ENCODE data around the gene ARHGEF6.

Gene ARHGEF6

GRCh38 chrX:136710325-136710951, 70.3 kb downstream of the ARHGEF6 start:
- peak overlapping the region in 5 of 21 experiments; percentile 32 to 59 (median 51) for H3K27ac ChIP-seq

DNA sequence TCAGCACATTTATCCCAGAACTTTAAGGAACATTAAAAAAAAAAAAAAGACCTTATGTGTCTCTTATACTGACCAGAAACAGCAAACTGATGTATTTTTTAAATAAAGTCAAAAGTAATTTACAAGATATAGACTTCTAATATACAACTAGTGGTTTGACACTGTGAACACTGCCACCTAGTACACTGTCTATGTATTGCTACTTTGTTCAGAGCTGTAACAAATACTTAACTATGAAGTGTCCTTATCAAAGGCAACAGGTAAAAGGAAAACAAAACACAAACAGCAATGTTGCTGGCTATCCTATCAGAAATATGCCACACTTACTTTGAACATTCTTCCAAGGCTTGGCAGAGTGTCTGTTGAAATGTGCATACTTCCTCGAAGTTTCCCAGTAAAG, 72.4 kb downstream of the ARHGEF6 start:
- Histone ChIP-seq H3K27ac (no peak overlapping the region), H3K4me3 (no peak overlapping the region)

More at GRCh38 chrX:136710325-136710951, 70.3 kb downstream of the ARHGEF6 start:
- H3K4me3 ChIP-seq, result no peak overlapping the region

DNA sequence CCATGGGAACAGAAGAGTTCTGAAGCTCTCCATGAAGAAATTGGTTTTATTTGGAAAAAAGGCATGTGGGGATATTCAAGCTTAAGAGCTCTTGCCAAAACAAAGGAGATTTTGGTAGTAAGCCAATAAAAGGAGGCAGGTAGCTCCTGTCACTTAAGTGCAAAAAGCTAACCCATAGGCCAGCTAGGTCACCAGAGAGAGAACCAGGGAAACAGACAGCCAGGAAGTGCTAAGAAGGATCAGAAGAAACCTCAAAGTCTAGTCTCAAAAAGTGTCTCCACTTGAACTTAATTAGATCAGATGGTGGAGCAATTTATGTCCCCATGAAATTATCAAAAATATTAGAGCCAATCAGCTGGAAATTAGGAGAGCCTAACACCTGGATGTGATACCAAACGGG, 83.6 kb downstream of the ARHGEF6 start:
- no peak overlapping the region for H3K27ac ChIP-seq
- H3K4me3 ChIP-seq, result no peak overlapping the region

- peak overlapping the region in 4 of 21 experiments; percentile 18 to 62 (median 58) for H3K27ac ChIP-seq
- no peak overlapping the region for H3K4me3 ChIP-seq
These were observed 86.2 kb downstream of the ARHGEF6 start for GRCh38 chrX:136694431-136695087.

DNA sequence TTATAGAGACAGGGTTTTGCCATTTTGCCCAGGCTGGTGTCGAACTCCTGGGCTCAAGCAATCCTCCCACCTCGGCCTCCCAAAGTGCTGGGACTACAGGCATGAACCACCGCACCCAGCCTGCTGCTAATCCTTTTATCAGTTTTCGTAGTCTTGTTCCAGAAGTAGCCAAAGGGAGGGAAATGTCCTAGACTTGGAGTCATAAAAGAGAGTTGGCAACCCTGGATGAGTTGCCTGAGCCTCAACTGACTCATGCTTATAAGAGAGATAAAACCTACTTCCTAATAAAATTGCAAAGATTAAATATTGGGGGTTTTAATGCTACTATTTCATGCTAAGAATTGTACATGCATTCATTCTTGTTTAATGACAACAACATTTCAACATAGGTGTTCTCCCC, 88.5 kb downstream of the ARHGEF6 start:
- Histone ChIP-seq H3K27ac (peak overlapping the region in 2 of 21 experiments; percentile 13 to 44), H3K4me3 (no peak overlapping the region)

GRCh38 chrX:136691028-136691809, 89.5 kb downstream of the ARHGEF6 start:
- H3K4me3 ChIP-seq, result no peak overlapping the region
- peak overlapping the region in 4 of 21 experiments; percentile 13 to 63 (median 30) for H3K27ac ChIP-seq

DNA sequence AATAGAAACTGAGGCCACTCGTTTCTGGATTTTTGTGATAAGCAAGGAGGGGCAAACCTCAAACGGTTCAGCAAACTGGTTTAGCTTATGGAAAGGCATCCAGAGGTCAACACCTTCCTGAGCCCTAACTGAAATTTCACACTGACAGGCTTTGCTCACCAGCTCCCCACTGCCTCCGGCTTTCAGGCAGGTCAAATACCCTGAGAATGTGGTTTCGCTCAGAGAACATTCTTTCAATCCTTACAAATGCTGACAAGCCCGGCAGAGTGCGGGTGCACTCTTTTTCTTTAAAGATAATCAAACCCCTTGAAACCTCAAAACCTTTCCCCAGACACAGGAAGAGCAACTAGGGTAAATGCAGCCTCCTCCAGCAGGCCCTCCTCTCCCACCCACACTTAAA, 91.3 kb downstream of the ARHGEF6 start:
- no peak overlapping the region for H3K4me3 ChIP-seq
- H3K27ac ChIP-seq, result peak overlapping the region in 3 of 21 experiments; percentile 12 to 55 (median 45)

- Histone ChIP-seq H3K4me3 (no peak overlapping the region), H3K27ac (peak overlapping the region in 1 of 21 experiments; percentile 9)
These were observed 93.3 kb downstream of the ARHGEF6 start for GRCh38 chrX:136687457-136687856.

DNA sequence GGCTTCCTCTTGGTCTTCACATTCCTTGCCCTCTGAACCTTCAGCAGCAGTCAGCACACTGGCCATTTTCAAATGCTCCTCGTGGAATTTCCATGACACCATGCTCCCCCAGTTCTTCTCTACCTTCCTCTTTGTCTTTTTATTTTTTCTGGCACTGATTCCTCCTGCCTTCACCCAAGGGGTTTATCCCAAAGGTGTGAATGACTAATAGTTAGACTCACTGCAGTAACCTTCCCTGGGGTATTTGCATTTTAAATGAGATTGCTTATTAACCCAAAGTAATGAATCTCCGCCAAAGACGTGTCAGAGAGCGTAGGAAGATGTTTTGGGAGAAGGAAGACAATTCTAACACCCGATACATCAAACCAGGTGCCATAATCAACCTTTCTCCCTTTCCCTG, 96.6 kb downstream of the ARHGEF6 start:
- Histone ChIP-seq H3K27ac (no peak overlapping the region), H3K4me3 (no peak overlapping the region)

DNA sequence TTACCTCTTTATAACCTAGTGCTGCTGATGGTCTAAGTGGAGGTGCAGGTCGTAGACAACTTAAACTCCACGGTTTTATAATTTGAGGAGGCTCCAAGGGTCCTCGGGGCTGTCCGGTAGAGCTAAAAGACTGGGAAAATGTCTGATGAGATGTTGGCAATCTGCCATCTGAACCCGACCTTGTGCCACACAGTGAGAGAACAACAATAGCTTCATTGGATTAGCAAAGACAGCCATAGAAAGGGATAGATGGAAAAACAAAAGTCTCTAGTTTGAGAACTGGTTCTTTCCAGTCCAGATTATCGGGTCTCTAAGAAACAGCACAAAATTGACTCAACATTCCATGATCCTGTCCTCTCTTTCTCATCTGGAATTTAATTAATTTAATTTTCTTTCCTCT, 101.2 kb downstream of the ARHGEF6 start:
- H3K27ac ChIP-seq, result no peak overlapping the region
- H3K4me3 ChIP-seq, result no peak overlapping the region

GRCh38 chrX:136674270-136674985, 106.3 kb downstream of the ARHGEF6 start:
- peak overlapping the region in 2 of 21 experiments; percentile 62 to 67 for H3K27ac ChIP-seq
- H3K4me3 ChIP-seq, result no peak overlapping the region

DNA sequence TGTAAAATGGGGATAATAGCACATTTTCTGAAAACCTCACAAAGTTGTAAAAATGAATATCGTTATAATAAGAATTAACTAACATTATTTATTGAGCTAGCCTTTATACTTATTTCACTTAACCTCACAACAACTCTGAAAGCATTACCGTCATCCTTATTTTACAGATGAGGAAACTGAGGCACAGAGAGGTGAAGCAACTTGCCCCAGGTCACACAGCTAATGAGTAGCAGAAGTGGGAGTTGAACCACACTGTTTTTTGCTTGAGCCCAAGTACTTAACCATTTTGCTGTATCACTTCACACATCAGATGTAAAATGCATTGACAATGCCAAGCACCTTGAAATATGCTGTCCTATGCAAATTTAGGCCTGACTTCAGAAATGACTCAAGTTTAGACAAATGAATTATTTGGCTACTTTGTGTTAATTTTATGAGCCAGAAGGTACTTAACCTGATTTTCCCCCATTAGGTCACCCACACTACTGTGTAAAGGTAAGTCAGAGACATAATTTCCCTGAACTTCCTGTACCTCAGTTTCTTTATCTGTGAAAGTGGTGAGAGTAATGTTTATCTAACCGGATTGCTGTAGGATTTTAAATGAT, 109.6 kb downstream of the ARHGEF6 start:
- H3K4me3 ChIP-seq, result no peak overlapping the region

DNA sequence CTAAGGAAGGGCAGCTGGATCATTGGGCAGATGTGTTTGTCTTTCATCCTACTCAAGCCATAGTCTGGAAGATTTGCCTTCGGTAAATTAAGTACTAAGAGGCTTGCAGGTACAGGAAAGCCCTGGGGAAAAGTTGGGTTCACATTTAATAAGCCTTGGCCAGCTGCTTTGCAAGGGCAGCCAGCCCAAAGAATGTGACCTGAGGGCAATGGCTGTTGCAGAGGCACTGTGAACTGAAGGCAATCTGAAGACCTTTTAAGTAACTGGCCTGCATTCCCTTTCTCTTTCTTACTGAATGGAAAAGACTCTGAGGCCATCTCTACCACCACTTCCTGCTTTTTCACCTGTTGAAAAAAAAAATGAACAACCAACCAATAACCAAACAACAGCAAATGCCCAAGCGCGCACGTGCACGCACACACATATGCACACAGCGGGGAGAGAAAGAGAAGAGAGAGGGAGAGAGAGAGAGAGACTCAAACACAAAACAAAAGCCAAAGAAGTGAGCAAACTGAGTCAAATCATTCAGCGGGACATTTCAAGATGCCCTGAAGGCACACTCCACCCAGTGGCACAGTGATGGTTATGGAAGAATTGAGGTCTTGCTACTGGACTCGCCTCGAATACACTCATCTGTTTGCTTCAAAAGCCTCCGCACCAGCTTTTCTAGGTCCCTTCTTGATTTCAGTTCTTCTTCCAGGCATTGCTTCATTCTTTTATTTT, 113.1 kb downstream of the ARHGEF6 start:
- no peak overlapping the region for H3K4me3 ChIP-seq
- H3K27ac ChIP-seq, result peak overlapping the region in 1 of 21 experiments; percentile 21

More for the DNA sequence above, 109.6 kb downstream of the ARHGEF6 start:
- no peak overlapping the region for H3K27ac ChIP-seq

DNA sequence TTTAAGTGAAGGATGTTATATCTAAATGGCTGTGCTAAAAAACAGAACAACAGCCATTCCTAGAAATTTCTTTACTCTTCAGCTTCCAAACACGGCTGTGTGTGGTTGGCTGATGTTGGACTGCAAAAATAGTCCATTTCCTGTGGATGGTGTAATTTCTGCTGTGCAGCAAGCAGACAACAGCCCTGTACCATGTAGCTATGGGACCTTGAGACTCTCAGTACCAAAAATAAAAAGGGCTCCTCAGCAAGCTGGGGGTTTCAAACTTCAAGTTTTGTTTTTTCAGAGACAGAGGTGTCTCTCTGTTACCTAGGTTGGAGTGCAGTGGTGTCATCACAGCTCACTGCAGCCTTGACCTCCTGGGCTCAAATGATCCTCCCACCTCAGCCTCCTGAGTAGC, 114.6 kb downstream of the ARHGEF6 start:
- H3K4me3 ChIP-seq, result no peak overlapping the region
- H3K27ac ChIP-seq, result no peak overlapping the region

- Histone ChIP-seq H3K4me3 (no peak overlapping the region), H3K27ac (no peak overlapping the region)
These were observed 115.4 kb downstream of the ARHGEF6 start for GRCh38 chrX:136665258-136665900.

DNA sequence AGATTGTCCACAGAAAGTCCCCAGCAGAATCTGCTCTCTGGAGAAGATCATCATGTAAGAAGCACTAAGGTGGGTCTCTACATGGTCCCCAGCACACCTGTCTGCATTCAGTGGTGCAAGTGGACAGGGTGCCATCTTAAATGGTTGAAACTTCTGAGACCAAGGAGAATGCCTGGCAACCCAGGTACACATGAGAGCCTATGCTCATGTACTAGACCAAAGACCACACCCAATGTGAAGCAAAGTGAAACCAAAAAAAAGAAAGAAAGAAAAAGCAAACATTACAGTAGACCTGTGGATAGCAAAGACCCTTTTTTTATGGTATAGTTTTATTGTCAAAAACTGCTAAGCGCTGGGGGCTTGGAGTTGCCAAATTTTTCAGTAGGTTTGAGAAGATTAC, 117.8 kb downstream of the ARHGEF6 start:
- Histone ChIP-seq H3K4me3 (no peak overlapping the region), H3K27ac (peak overlapping the region in 1 of 21 experiments; percentile 55)

DNA sequence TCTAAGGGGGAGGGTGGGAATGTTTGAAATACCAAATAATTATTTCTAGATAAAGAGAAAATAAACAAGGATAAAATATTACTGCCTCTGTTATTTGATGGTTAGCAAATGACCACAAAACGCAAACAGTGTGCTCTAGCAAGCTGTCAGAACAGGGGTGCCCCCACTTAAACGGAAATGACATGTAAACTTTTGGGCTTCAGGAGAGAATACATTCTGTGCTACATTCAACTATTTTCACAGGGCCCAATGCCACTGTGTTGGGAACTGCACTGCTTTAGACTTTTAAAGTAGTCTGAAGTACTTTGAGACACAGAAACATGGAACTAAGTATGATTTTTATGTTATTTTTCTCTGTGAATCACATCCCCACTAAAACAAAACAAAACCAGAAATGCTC, 118.6 kb downstream of the ARHGEF6 start:
- peak overlapping the region in 1 of 21 experiments; percentile 55 for H3K27ac ChIP-seq
- H3K4me3 ChIP-seq, result no peak overlapping the region

GRCh38 chrX:136660896-136661295, 119.8 kb downstream of the ARHGEF6 start:
- no peak overlapping the region for H3K4me3 ChIP-seq
- no peak overlapping the region for H3K27ac ChIP-seq
